ENCODE measurements around the gene BRMS1L. TPM values are rescaled to one million over a fixed set of nuclear protein-coding genes. Genes with fewer than 3 reads are reported as not detected.

BRMS1L gene
- total and polyA plus RNA-seq, 2 of the 13 experiments (the other 11 are each of a cell fraction or from before 2014, with no cell fraction given) = 21.1 to 23.8 TPM

GRCh38 chr14:35821564-35822411 is 4.3 kb upstream of the BRMS1L start (continued):
- TF ChIP-seq ZNF230 (CRISPR knock-in tag; IDR thresholded peaks at IDR 0.05) (no peak), ZNF687 (CRISPR knock-in tag; IDR thresholded peaks at IDR 0.05) (no peak), ZNF180 (CRISPR knock-in tag; IDR thresholded peaks at IDR 0.05; ENCODE audit: borderline replicate concordance, low read depth) (no peak), ZSCAN21 (CRISPR knock-in tag; IDR thresholded peaks at IDR 0.05; ENCODE audit: borderline replicate concordance) (no peak), ZNF780A (CRISPR knock-in tag; IDR thresholded peaks at IDR 0.05) (no peak), ZNF207 (IDR thresholded peaks at IDR 0.05; ENCODE audit: borderline replicate concordance) (no peak), SOX6 (IDR thresholded peaks at IDR 0.05) (no peak), SOX6 (CRISPR knock-in tag; IDR thresholded peaks at IDR 0.05) (no peak), HOXA7 (CRISPR knock-in tag; IDR thresholded peaks at IDR 0.05) (no peak), HOXA9 (CRISPR knock-in tag; IDR thresholded peaks at IDR 0.05; ENCODE audit: borderline replicate concordance) (no peak), AKNA (CRISPR knock-in tag; IDR thresholded peaks at IDR 0.05; ENCODE audit: borderline replicate concordance) (no peak), TBX3 (IDR thresholded peaks at IDR 0.05; ENCODE audit: borderline replicate concordance) (no peak), RBM39 (IDR thresholded peaks at IDR 0.05; ENCODE audit: low read depth, low read length, poor library complexity, severe bottlenecking) (no peak), ZNF75D (CRISPR knock-in tag; IDR thresholded peaks at IDR 0.05; ENCODE audit: borderline replicate concordance) (no peak)
- TF ChIP-seq, protein P1, sequence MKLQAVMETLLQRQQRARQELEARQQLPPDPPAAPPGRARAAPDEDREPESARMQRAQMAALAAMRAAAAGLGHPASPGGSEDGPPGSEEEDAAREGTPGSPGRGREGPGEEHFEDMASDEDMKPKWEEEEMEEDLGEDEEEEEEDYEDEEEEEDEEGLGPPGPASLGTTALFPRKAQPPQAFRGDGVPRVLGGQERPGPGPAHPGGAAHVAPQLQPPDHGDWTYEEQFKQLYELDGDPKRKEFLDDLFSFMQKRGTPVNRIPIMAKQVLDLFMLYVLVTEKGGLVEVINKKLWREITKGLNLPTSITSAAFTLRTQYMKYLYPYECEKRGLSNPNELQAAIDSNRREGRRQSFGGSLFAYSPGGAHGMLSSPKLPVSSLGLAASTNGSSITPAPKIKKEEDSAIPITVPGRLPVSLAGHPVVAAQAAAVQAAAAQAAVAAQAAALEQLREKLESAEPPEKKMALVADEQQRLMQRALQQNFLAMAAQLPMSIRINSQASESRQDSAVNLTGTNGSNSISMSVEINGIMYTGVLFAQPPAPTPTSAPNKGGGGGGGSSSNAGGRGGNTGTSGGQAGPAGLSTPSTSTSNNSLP (IDR thresholded peaks at IDR 0.05; ENCODE audit: low read depth, low read length) = peak; percentile 89

All from HepG2 (cell line).